Activated effector memory CD4-positive, alpha-beta T cell treated with anti-CD3 and anti-CD28 coated beads, Interleukin-2, amount 50 U/mL, for 16 hours (primary cell): ENCODE results near the gene RASA4B.

Source experiments
- DNase-seq: peaks from one replicate; pipeline ENCODE4 v3.0.0-alpha.2; 2020

RASA4B gene

DNA sequence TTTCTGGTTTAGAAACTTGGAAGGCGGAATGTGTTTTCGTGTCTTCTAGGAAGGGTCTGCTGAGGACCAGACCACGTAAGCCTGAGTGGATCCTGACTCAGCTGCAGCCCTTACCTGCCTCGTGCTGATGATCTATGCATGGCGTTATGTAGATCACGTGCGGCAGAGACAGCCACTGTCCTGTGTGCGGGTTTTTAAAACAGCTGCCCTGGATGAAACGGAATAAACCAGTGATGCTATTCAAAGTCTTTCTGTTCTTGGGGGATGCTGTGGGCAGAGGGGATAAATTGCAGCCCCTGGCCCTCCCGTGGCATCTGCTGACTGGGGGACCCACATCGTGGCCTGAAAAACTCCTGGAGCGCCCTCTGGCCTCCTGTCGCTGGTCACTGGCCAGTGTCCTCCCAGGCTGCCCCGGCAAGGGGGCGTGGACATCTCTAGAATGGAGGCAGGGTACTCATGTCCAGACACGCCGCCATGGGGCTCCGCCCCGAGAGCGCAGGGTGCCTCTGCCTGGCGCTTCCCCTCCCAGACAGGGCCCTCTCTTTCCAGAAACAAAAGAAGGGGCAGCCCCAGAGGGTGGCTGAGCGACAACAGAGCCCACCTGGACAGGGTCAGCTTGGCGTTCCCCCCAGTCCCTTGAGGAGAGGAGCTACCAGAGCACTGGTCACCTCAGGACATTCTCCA, 66.1 kb downstream of the RASA4B start:
- DNase-seq = no peak

DNA sequence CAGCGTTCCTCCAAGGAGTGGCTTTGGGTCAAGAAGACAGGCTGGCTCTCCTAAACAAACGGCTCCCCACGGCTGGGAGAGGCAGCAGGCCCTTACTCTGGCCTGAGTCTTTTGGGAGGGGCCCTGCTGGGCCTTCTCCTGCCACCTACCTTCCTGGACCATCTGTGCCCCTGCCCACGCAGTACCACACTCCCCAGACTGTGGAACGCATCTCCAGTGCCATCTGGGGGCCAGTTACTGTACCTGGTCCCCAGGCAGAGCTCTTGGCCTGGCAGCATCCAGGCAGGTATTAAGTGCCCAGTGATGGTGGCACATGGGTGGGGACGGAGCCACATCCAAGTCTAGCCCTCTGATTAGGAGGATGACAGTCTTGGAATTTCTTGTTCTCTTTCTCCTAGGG, 67.3 kb downstream of the RASA4B start:
- peak; percentile 83 for DNase-seq

DNA sequence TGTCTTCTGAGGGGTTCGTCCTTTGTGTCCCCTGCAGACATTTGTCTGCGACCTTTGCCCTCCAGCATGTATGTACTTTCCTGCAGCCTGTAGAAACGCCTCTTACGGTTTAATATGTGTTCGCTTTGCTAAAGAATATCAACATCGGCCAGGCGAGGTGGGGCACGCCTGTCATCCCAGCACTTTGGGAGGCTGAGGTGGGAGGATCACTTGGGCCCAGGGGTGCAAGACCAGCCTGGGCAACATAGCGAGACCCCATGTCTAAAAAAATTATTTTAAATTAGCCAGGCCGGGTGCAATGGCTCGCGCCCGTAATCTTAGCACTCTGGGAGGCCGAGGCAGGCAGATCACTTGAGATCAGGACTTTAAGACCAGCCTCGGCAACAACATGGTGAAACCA, 68.4 kb downstream of the RASA4B start:
- DNase-seq = no peak

DNA sequence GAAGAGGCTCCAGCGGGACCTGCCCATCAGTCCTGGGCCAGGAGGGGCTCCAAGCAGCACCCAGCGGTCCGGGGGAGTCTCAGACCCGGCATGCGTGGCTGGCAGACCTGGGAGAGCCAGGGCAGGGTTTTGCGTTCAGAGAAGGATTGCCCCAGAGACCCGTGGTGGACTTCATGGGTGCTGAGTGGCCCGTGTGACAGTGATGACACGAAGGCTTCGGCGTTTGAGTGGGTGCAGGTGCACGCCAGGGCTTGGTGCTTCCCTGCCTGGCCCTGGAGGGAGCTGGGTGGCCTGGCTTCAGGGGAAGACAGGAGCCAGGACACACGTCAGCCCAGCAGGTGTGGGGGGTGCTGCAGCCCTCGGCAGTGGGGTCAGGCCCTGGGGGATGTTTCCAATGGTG, 70.3 kb downstream of the RASA4B start:
- no peak for DNase-seq

DNA sequence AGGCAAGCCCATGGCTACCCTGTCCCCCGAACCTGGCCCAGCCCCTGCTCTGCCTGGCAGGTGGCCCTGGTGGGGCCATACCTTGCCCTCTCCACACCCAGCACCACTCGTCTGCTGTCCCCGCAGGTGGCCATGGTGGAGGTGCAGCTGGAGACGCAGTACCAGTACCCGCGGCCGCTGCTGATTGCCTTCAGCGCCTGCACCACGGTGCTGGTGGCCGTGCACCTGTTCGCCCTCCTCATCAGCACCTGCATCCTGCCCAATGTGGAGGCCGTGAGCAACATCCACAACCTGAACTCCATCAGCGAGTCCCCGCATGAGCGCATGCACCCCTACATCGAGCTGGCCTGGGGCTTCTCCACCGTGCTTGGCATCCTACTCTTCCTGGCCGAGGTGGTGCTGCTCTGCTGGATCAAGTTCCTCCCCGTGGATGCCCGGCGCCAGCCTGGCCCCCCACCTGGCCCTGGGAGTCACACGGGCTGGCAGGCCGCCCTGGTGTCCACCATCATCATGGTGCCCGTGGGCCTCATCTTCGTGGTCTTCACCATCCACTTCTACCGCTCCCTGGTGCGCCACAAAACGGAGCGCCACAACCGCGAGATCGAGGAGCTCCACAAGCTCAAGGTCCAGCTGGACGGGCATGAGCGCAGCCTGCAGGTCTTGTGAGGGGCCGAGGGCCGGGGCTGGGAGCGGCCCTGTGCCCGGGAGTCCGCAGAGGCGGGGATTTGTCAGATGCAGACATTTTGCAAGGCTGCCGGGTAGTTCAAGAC, 71.0 kb downstream of the RASA4B start:
- no peak for DNase-seq

DNA sequence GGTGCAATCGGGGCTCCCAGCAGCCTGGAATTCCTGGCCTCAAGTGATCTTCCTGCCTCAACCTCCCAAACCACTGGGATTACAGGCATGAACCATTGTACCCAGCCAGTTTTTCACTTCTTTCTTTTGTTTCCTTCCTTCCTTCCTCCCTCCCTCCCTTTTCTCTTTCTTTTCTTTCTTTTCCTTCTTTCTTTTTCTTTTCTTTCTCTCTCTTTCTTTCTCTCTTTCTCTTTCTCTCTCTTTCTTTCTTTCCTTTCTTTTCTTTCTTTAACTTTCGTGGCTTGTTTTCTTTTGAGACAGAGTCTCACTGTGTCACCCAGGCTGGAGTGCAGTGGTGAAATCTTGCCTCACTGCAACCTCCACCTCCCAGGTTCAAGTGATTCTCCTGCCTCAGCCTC, 71.9 kb downstream of the RASA4B start:
- no peak for DNase-seq

DNA sequence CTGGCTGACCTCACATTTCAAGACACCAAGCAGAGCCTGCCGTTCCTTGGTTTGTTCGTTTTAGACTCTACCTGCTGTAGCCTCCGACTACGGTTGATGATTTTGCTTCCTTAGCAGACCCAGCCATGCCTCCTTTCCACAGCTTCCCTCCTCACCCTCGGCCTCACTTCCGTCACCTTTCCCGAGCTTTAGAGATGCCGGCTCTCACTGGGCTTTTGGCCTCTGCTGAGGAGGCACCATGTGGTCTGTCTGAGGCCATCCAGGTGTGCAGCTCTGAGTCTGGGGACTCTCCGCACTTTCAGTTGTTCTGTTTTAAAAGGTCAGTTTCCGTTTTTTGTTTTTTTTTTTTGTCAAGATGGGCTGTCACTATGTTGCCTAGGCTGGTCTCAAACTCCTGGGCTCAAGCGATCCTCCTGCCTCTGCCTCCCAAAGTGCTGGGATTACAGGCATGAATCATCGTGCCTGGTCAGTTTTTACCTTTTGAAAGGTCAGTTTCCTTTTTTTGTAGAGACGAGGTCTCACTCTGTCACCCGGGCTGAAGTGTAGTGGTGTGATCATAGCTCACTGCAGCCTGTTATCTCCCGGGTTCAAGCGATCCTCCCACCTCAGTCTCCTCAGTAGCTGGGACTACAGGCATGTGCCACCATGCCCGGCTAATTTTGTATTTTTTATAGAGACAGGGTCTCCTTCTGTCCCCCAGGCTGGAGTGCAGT, 72.5 kb downstream of the RASA4B start:
- no peak for DNase-seq

DNA sequence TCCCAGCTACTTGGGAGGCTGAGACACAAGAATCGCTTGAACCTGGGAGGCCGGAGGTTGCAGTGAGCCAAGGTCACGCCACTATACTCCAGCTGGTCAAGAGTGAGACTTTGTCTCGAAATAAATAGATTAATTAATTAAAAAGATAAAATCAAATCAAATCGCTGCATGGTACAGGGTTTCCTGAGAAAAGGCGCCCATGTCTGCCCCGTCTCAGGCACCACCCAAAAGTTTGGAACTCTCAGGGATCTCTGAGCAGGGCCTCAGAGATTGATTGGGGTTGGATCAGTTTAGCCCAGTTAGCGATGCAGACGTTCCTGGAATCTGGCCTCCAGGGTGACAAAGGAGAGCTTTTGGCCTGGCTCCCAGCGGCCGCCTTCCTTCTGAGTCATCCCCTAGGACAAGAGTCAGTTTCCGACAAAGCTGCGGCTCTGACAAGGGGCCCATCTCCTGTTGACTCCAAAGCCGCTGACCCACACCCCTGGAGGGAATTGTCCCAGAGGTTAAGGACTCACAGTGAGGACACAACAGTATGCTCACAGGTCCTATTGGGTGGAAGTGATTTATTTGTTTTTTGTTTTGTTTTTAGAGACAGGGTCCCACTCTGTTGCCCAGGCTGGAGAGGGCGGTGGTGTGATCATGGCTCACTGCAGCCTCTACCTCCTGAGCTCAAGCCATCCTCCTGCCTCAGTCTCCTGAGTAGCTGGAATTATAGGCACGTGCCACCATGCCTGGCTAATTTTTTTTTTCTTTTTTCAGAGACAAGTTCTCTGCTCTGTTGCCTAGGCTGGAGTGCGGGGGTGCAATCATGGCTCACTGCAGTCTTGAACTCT, 77.4 kb downstream of the RASA4B start:
- no peak for DNase-seq

DNA sequence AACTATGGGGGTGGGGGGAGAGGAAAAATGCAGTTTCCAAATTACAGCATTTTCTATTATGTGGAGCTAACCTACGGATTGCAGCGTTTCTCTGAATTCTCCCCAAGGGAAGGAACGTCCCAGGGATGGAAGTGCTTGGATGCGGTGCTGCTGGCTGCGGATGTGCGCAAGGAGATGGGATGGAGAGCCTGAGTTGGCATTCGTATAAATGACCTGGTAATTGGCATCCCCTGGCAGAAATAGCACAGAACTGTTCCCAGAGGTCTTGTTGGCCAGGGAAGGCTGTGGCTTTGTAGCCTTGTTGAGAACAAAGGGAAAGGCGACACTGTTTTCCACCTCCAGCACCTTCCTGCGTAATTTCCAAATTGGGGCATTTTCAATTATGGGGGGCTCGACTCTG, 81.5 kb downstream of the RASA4B start:
- DNase-seq = no peak

DNA sequence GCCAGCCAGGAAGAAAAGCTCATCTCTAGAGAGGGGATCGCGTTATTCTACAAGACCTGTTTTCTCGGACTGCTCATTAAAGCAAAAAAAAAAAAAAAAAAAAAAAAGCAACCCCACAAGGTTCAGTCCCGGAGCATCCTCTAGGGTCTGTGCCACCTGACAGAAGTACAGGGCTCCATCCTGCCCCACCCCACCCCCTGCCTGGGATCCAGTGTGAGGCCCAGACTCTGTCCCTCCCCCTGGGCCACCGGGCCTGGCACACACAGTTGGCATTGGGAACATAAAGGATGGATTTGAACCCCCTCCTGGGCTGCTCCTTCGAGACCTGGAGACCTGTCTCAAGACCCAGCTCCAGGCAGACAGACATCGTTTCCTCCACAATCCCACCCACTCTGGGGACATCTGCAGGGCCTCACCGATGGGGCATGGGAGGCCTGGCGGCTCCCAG, 83.5 kb downstream of the RASA4B start:
- DNase-seq = peak; percentile 69

DNA sequence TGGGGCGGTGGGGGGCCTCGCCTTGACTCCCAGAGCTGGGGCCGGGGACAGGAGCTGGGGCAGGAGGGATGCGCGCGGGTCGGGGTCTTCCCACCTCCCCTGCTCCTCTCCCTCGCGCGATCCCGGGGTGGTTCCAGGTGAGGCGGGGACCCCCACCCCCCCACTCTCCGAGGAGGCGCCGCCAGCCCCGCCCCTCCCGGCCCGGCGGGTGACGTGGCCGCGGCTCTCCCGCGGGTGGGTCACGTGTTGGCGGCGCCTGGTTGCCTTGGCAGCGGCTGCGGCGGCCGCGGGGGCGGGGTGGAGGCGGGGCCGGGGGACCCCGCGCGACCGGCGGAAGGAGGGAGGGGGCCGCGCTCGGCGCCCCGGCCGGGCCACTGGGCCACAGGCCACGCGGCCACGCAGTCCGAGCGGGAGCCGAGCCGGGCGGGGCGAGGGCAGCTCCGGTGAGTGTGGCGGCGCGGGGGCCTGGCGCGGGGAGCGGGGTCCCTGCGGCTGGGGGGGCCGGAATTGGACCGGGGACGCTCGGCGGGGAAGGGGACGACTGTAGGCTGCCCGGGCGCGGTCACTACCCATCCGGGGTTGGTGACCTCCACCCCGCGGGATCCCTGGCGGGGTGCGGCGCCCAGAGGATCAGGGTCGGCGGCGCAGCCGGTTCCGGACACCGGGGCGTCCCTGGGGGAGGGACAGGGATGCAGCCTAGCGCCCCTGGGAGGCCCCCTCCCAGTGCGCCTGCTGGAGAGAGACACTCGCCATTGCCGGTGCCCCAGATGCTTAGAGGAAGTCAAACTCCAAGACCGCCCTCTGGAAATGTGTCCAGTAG, 84.1 kb downstream of the RASA4B start, which contains the start of gene ORAI2:
ORAI2 (plus strand) TSS at position 357 of the 820 bp plus-strand sequence. CDS start 5,382 bp downstream, outside the sequence.
- DNase-seq = peak; percentile 96
